MCF 10A (cell line): Measurements from ENCODE around the gene HSD17B13. TPM values are rescaled to one million over a fixed set of nuclear protein-coding genes. Genes with fewer than 3 reads are reported as not detected.

ENCODE experiments used
- BruUV-seq: library from RNA; stranded (reverse); fragments of 400-500 nt; replicated peaks from 2 replicates; lab custom pipeline; 2021; lab: Mats Ljungman, UMichigan
- CTCF ChIA-PET: fragments of 300-600 bp; sonication (Branson Sonifier 250); formaldehyde crosslinking; extraction: SDS; loops from one replicate; lab custom pipeline; 2021; ENCODE audit warnings: antibody characterized with exemption, inconsistent platforms; lab: Yijun Ruan, JAX
- POLR2A ChIA-PET: fragments of 300-600, 350-650 bp; sonication (Branson Sonifier 250); formaldehyde crosslinking; extraction: SDS; loops from one replicate; lab custom pipeline; 2020; ENCODE audit warnings: antibody characterized with exemption, inconsistent platforms; lab: Yijun Ruan, JAX
- DNase-seq: peaks from one replicate; pipeline ENCODE4 v3.0.0-alpha.2; 2018; ENCODE audit not compliant: unreplicated experiment
- H3K27ac Mint-ChIP-seq: one replicate; pipeline ENCODE4 v1.8.0; 2022; ENCODE audit warnings: mild to moderate bottlenecking, low read depth, mixed read lengths; ENCODE audit not compliant: unreplicated experiment
- H3K27me3 Mint-ChIP-seq: one replicate; pipeline ENCODE4 v1.8.0; 2022; ENCODE audit warnings: mixed read lengths; ENCODE audit not compliant: insufficient read depth, unreplicated experiment
- H3K36me3 Mint-ChIP-seq: one replicate; pipeline ENCODE4 v1.8.0; 2022; ENCODE audit warnings: mild to moderate bottlenecking, moderate library complexity, mixed read lengths; ENCODE audit not compliant: insufficient read depth, unreplicated experiment
- H3K4me1 Mint-ChIP-seq: one replicate; pipeline ENCODE4 v1.8.0; 2022; ENCODE audit warnings: mixed read lengths; ENCODE audit not compliant: insufficient read depth, unreplicated experiment
- H3K4me3 Mint-ChIP-seq: one replicate; pipeline ENCODE4 v1.8.0; 2022; ENCODE audit warnings: mild to moderate bottlenecking, moderate library complexity, mixed read lengths; ENCODE audit not compliant: unreplicated experiment
- H3K9me3 Mint-ChIP-seq: one replicate; pipeline ENCODE4 v1.8.0; 2022; ENCODE audit warnings: mixed read lengths; ENCODE audit not compliant: unreplicated experiment
- CTCF ChIP-seq: fragments of 200-600 bp; IDR thresholded peaks from one replicate; pipeline ENCODE4 v1.8.0; 2022; ENCODE audit warnings: antibody characterized with exemption, mild to moderate bottlenecking; ENCODE audit not compliant: unreplicated experiment
- intact Hi-C: fragments of 100-400 bp; cut with micrococcal nuclease; formaldehyde crosslinking; loops from 2 replicates; pipeline ENCODE4 v1.14.1; 2022
- microRNA-seq: library from miRNA; unstranded; fragments of <30 nt; microRNA quantifications from one replicate; pipeline ENCODE4 v1.2.0, GENCODE V29; 2022
- total RNA-seq: library from RNA; stranded (reverse); gene quantifications from 2 replicates; pipeline ENCODE4 v1.2.3, GENCODE V29; 2022

HSD17B13 gene
- total RNA-seq, 1 experiment from 2014 or later = not detected

GRCh38 chr4:87257523-87257922, 65.2 kb downstream of the HSD17B13 start:
- Mint-ChIP-seq H3K27me3 (no peaks in the 10 kb centered on the region), H3K4me3 (no peak overlapping the region), H3K9me3 (peaks cover 9% of the 10 kb centered on the region), H3K4me1 (no peaks in the 10 kb centered on the region), H3K36me3 (no peaks in the 10 kb centered on the region), H3K27ac (no peak overlapping the region)
- DNase-seq = no peak
- no peak for TF ChIP-seq CTCF
- no TSS peak for BruUV-seq
- intact Hi-C loops = no loop called here
- ChIA-PET CTCF (interaction anchor here (0.7 to 0.8 kb wide), 2 partner anchors 12 to 758 kb away, joined by 4 to 5 read pairs; no protein-coding TSS in a partner anchor), POLR2A (no interaction called here)

GRCh38 chr4:87255755-87256154, 66.9 kb downstream of the HSD17B13 start:
- intact Hi-C loops = no loop called here
- Mint-ChIP-seq H3K4me1 (no peaks in the 10 kb centered on the region), H3K36me3 (no peaks in the 10 kb centered on the region), H3K9me3 (peaks cover 9% of the 10 kb centered on the region), H3K4me3 (no peak overlapping the region), H3K27me3 (no peaks in the 10 kb centered on the region), H3K27ac (no peak overlapping the region)
- ChIA-PET CTCF (interaction anchor here (0.6 kb wide), 3 partner anchors 12 to 35 kb away, joined by 3 to 4 read pairs (median 3); partner anchors contain the start of gene KLHL8), POLR2A (interaction anchor here (0.7 kb wide), 1 partner anchor 224 kb away, joined by 4 read pairs; no protein-coding TSS in a partner anchor)
- no peak for DNase-seq
- BruUV-seq = no TSS peak
- TF ChIP-seq CTCF = no peak

Small RNA genes lying within 50 kb of the gene (microRNA-seq; reads per million reads assigned to microRNA genes)
- gene MIR5705 = not detected

Other genes starting within 250 kb of the HSD17B13 start
- gene KLHL8, start 102.3 kb downstream of the HSD17B13 start, total RNA-seq = 12.9 and 14.9 TPM in 2 replicates
- 4.3 and 4.8 TPM in 2 replicates for gene HSD17B11, start 68.3 kb upstream of the HSD17B13 start, total RNA-seq
- 17.6 and 22.5 TPM in 2 replicates for gene NUDT9, start 99.7 kb upstream of the HSD17B13 start, total RNA-seq
- not detected in 2 replicates for gene SPARCL1, start 206.5 kb upstream of the HSD17B13 start, total RNA-seq